ENCODE data around the gene RICTOR. TPM values are rescaled to one million over a fixed set of nuclear protein-coding genes. Genes with fewer than 3 reads are reported as not detected.

Gene RICTOR
- total and polyA plus RNA-seq, 9 of the 15 experiments (the other 6 are each of a cell fraction or from before 2014, with no cell fraction given), result 13.9 to 46.6 (median 22.6) TPM

GRCh38 chr5:38922199-38922598, 152.0 kb downstream of the RICTOR start (continued):
- TF ChIP-seq OTX1 (CRISPR knock-in tag; IDR thresholded peaks at IDR 0.05) (peak; percentile 80), RAD51 (IDR thresholded peaks at IDR 0.05; ENCODE audit: borderline replicate concordance, low read depth) (no peak), ZBTB49 (CRISPR knock-in tag; IDR thresholded peaks at IDR 0.05; ENCODE audit: borderline replicate concordance) (no peak), STAG1 (CRISPR knock-in tag; IDR thresholded peaks at IDR 0.05; ENCODE audit: borderline replicate concordance) (peak; percentile 60; the same call in 1 of the 2 replicates), DEAF1 (CRISPR knock-in tag; IDR thresholded peaks at IDR 0.05) (peak; percentile 91), CC2D1A (IDR thresholded peaks at IDR 0.05) (peak; percentile 65), JUND (IDR thresholded peaks at IDR 0.05; ENCODE audit: borderline replicate concordance, low read depth, low read length) (peak; percentile 20; the same call in 1 of the 2 replicates), JUND (tag; IDR thresholded peaks at IDR 0.05; ENCODE audit: borderline replicate concordance, low read depth, low read length) (no peak; the same call in 2 of the 3 replicates), ELF4 (CRISPR knock-in tag; IDR thresholded peaks at IDR 0.05) (peak; percentile 41; the same call in 1 of the 2 replicates), REST (IDR thresholded peaks at IDR 0.05; ENCODE audit: borderline replicate concordance) (peak; percentile 81), REST (CRISPR knock-in tag; IDR thresholded peaks at IDR 0.05; ENCODE audit: low read depth) (no peak), HOMEZ (CRISPR knock-in tag; IDR thresholded peaks at IDR 0.05) (no peak), ZFP36 (IDR thresholded peaks at IDR 0.05; ENCODE audit: low read depth, low read length, partially characterized antibody) (no peak)
